ENCODE results near the gene IL9R. TPM values are rescaled to one million over a fixed set of nuclear protein-coding genes. Genes with fewer than 3 reads are reported as not detected.

IL9R gene
- total and polyA plus RNA-seq, 2 donors from 2014 or later: 0.88 TPM; not detected in 1

- DNase-seq (no peak), FAIRE-seq (no peak)
- intact Hi-C loops (cut with DNase I): no loop called here
- Histone ChIP-seq H3K36me3 (ENCODE audit: control insufficient read depth in 2 of 3, insufficient read depth in 3 of 3, low read length in 3 of 3) (no peaks in the 10 kb centered on the region), H3K27me3 (ENCODE audit: control insufficient read depth, insufficient read depth, low read length) (no peaks in the 10 kb centered on the region), H3K4me1 (ENCODE audit: control insufficient read depth in 2 of 3, insufficient read depth in 2 of 3, low read depth in 1 of 3, low read length in 3 of 3) (no peaks in the 10 kb centered on the region), H3K27ac (ENCODE audit: low read depth in 2 of 2, low read length in 2 of 2) (no peak overlapping the region), H3K9me3 (ENCODE audit: control insufficient read depth in 2 of 3, insufficient read depth in 1 of 3, low read length in 3 of 3) (peaks cover 0 to 2% (median 0%) of the 10 kb centered on the region in 3 donors), H3K9ac (ENCODE audit: low read length in 3 of 3) (no peak overlapping the region), H3K4me3 (ENCODE audit: low read length in 3 of 3) (no peak overlapping the region)
- no peak for TF ChIP-seq CTCF (IDR thresholded peaks at IDR 0.05; ENCODE audit: borderline replicate concordance, extremely low read depth, insufficient read depth)
Observed at GRCh38 chrX:155957843-155958242, 39.7 kb upstream of the IL9R start.

DNA sequence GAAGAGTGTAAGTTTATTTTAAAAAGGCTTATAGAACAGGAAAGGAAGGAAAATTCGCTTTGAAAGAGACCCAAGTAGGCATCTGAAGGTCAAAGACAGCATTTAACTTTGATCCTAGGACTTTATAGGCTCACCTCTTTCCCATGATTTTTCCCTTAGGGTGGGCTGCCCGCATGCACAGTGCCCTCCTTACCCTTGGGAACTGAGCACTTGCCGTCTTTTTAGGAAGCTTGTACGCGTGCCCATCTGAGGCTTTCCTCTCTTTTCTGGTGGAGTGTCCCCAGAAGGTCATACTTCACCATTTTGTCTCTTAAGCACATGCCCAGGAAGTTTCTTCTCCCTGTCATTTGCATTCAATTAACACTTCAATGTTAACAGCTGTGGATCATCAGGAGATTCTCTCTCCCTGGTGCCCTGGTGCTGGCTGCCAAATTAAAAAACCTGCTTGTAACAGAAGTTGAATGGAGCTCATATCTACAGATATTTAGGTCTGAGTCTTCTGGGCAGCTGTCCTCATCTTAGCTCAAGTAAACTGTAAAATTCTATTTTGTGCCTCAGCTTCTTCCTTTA lies 38.4 kb upstream of the IL9R start:
- intact Hi-C loops (cut with DNase I): no loop called here
- no peak for DNase-seq
- no peaks in the 10 kb centered on the region for H3K27me3 ChIP-seq (ENCODE audit: control insufficient read depth, insufficient read depth, low read length)
- TF ChIP-seq CTCF (IDR thresholded peaks at IDR 0.05; ENCODE audit: borderline replicate concordance, extremely low read depth, insufficient read depth): no peak
- H3K9ac ChIP-seq (ENCODE audit: low read length in 3 of 3): no peak overlapping the region
- H3K36me3 ChIP-seq (ENCODE audit: control insufficient read depth in 2 of 3, insufficient read depth in 3 of 3, low read length in 3 of 3): no peaks in the 10 kb centered on the region
- no peak overlapping the region for H3K4me3 ChIP-seq (ENCODE audit: low read length in 3 of 3)
- H3K9me3 ChIP-seq (ENCODE audit: control insufficient read depth in 2 of 3, insufficient read depth in 1 of 3, low read length in 3 of 3): peaks cover 0 to 4% (median 2%) of the 10 kb centered on the region in 3 donors
- no peaks in the 10 kb centered on the region for H3K4me1 ChIP-seq (ENCODE audit: control insufficient read depth in 2 of 3, insufficient read depth in 2 of 3, low read depth in 1 of 3, low read length in 3 of 3)
- no peak overlapping the region for H3K27ac ChIP-seq (ENCODE audit: low read depth in 2 of 2, low read length in 2 of 2)
- FAIRE-seq: no peak

- TF ChIP-seq CTCF (IDR thresholded peaks at IDR 0.05; ENCODE audit: borderline replicate concordance, extremely low read depth, insufficient read depth): no peak
- no peak for FAIRE-seq
- intact Hi-C loops (cut with DNase I): no loop called here
Observed at GRCh38 chrX:155962906-155963305, 34.6 kb upstream of the IL9R start.

GRCh38 chrX:155966876-155967275 lies 30.6 kb upstream of the IL9R start:
- H3K36me3 ChIP-seq (ENCODE audit: control insufficient read depth in 2 of 3, insufficient read depth in 3 of 3, low read length in 3 of 3): no peaks in the 10 kb centered on the region
- no peak overlapping the region for H3K27ac ChIP-seq (ENCODE audit: low read depth in 2 of 2, low read length in 2 of 2)
- H3K9me3 ChIP-seq (ENCODE audit: control insufficient read depth in 2 of 3, insufficient read depth in 1 of 3, low read length in 3 of 3): peaks cover 0 to 4% (median 0%) of the 10 kb centered on the region in 3 donors
- peak; percentile 40 for TF ChIP-seq CTCF (IDR thresholded peaks at IDR 0.05; ENCODE audit: borderline replicate concordance, extremely low read depth, insufficient read depth)
- DNase-seq (peak in 1 of 5 donors; percentile 26), FAIRE-seq (no peak)
- H3K4me3 ChIP-seq (ENCODE audit: low read length in 3 of 3): no peak overlapping the region
- H3K9ac ChIP-seq (ENCODE audit: low read length in 3 of 3): no peak overlapping the region
- no peaks in the 10 kb centered on the region for H3K4me1 ChIP-seq (ENCODE audit: control insufficient read depth in 2 of 3, insufficient read depth in 2 of 3, low read depth in 1 of 3, low read length in 3 of 3)
- intact Hi-C loops (cut with DNase I): no loop called here
- H3K27me3 ChIP-seq (ENCODE audit: control insufficient read depth, insufficient read depth, low read length): no peaks in the 10 kb centered on the region

More at GRCh38 chrX:155962906-155963305, 34.6 kb upstream of the IL9R start:
- Histone ChIP-seq H3K36me3 (ENCODE audit: control insufficient read depth in 2 of 3, insufficient read depth in 3 of 3, low read length in 3 of 3) (no peaks in the 10 kb centered on the region), H3K4me3 (ENCODE audit: low read length in 3 of 3) (no peak overlapping the region), H3K27me3 (ENCODE audit: control insufficient read depth, insufficient read depth, low read length) (no peaks in the 10 kb centered on the region), H3K4me1 (ENCODE audit: control insufficient read depth in 2 of 3, insufficient read depth in 2 of 3, low read depth in 1 of 3, low read length in 3 of 3) (no peaks in the 10 kb centered on the region), H3K9me3 (ENCODE audit: control insufficient read depth in 2 of 3, insufficient read depth in 1 of 3, low read length in 3 of 3) (peaks cover 0 to 4% (median 0%) of the 10 kb centered on the region in 3 donors), H3K9ac (ENCODE audit: low read length in 3 of 3) (no peak overlapping the region), H3K27ac (ENCODE audit: low read depth in 2 of 2, low read length in 2 of 2) (no peak overlapping the region)
- DNase-seq: no peak

Data from kidney (tissue), 14 donors.